ENCODE data around the gene ZNF215.

- TF ChIP-seq CTCF (IDR thresholded peaks at IDR 0.05) (no peak), POLR2AphosphoS5 (IDR thresholded peaks at IDR 0.05) (no peak), EP300 (IDR thresholded peaks at IDR 0.05; ENCODE audit: low read depth) (no peak)
Measured at GRCh38 chr11:6941970-6942369, 15.7 kb downstream of the ZNF215 start.
